ENCODE data around the gene RGS3. TPM values are rescaled to one million over a fixed set of nuclear protein-coding genes. Genes with fewer than 3 reads are reported as not detected.
A peak's percentile ranks its signal among the peaks of the same experiment; 100 is the strongest.

The RGS3 gene
- total and polyA plus RNA-seq, 11 donors: 93.4 to 214 (median 134) TPM

DNA sequence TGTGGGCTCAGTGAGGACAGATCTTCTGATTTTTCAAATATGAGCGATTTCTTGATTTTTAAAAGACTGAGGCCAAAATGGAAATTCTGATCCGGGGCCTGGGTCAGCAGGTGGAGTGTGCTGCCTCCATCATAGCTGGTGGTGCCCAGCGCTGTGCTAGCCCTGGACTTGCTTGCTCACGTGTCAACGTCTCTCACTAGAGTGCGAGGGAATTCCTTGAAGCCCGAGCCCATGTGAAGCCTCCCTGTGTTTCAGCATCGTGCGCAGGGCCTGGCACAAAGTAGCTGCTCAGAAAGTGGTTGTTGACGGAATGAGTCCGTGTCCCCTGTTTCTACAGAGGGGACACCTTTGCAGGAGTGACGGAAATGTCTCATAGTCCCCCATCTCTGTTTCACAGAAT is 50.5 kb downstream of the RGS3 start:
- intact Hi-C loops (cut with DNase I): loop anchor here in 1 of 10 donors (5.0 kb wide), 1 partner anchor 58 kb away; no protein-coding TSS in a partner anchor
- peaks cover 0 to 56% (median 21%) of the 10 kb centered on the region in 12 donors for H3K4me1 ChIP-seq
- no peak overlapping the region for H3K27ac ChIP-seq
- WGBS, 4 donors: 94 to 97% (median 96%) methylated on average over 12 of the region's 12 CpGs
- no peaks in the 10 kb centered on the region for H3K27me3 ChIP-seq
- no peaks in the 10 kb centered on the region for H3K9me3 ChIP-seq
- ATAC-seq (no peak), DNase-seq (no peak)
- no peak for TF ChIP-seq CTCF (IDR thresholded peaks at IDR 0.05)
- TF ChIP-seq POLR2A (IDR thresholded peaks at IDR 0.05): no peak
- H3K4me3 ChIP-seq: no peak overlapping the region
- peaks cover 0 to 93% (median 62%) of the 10 kb centered on the region in 9 donors for H3K36me3 ChIP-seq

GRCh38 chr9:113514748-113515147 is 51.2 kb downstream of the RGS3 start:
- H3K4me3 ChIP-seq: no peak overlapping the region
- peaks cover 0 to 93% (median 63%) of the 10 kb centered on the region in 9 donors for H3K36me3 ChIP-seq
- WGBS, 4 donors: 74 to 84% (median 79%) methylated on average over 6 of the region's 6 CpGs
- no peak overlapping the region for H3K27ac ChIP-seq
- H3K27me3 ChIP-seq: no peaks in the 10 kb centered on the region
- peak in 1 of 5 donors; percentile 9 for DNase-seq
- TF ChIP-seq CTCF (IDR thresholded peaks at IDR 0.05): no peak
- TF ChIP-seq POLR2A (IDR thresholded peaks at IDR 0.05): no peak
- no peak for ATAC-seq
- intact Hi-C loops (cut with DNase I): loop anchor here in 1 of 10 donors (5.0 kb wide), 1 partner anchor 58 kb away; no protein-coding TSS in a partner anchor
- H3K9me3 ChIP-seq: no peaks in the 10 kb centered on the region
- H3K4me1 ChIP-seq: peaks cover 0 to 60% (median 18%) of the 10 kb centered on the region in 12 donors

DNA sequence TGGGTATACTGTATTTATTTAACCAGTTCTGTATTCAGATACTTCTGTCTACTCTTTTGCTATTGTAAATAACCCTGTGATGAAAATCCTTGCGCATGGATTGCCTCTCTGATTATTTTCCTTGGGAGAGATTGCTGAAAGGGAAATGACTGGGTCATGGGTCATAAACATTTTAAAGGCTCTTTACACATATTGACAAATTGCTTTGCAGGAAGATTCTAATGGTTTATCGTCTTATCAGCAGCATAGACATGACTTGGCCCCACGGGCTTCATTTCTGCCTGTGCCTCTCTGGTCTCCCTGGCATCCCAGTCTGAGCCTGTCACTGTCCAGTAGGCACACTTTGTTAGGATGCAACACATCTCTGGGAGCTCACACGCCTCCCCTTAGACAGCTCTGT is 52.3 kb downstream of the RGS3 start:
- TF ChIP-seq CTCF (IDR thresholded peaks at IDR 0.05) (no peak), POLR2A (IDR thresholded peaks at IDR 0.05) (no peak)
- Histone ChIP-seq H3K9me3 (no peaks in the 10 kb centered on the region), H3K36me3 (peaks cover 0 to 95% (median 63%) of the 10 kb centered on the region in 9 donors), H3K4me1 (peaks cover 0 to 67% (median 15%) of the 10 kb centered on the region in 12 donors), H3K4me3 (no peak overlapping the region), H3K27ac (no peak overlapping the region), H3K27me3 (no peaks in the 10 kb centered on the region)
- WGBS, 4 donors: 80 to 83% (median 82%) methylated on average over 4 of the region's 4 CpGs
- ATAC-seq (no peak), DNase-seq (no peak)
- intact Hi-C loops (cut with DNase I): no loop called here

- DNase-seq: peak in 1 of 5 donors; percentile 18
- ATAC-seq: peak in 2 of 4 donors; percentile 21 to 27
- intact Hi-C loops (cut with DNase I): no loop called here
- 67 to 84% (median 79%) methylated on average over 8 of the region's 8 CpGs for WGBS, 4 donors
- H3K36me3 ChIP-seq: peaks cover 0 to 92% (median 63%) of the 10 kb centered on the region in 9 donors
- TF ChIP-seq POLR2A (IDR thresholded peaks at IDR 0.05) (no peak), CTCF (IDR thresholded peaks at IDR 0.05) (no peak)
- H3K27me3 ChIP-seq: no peaks in the 10 kb centered on the region
- peaks cover under 1 to 67% (median 19%) of the 10 kb centered on the region in 12 donors for H3K4me1 ChIP-seq
- H3K9me3 ChIP-seq: no peaks in the 10 kb centered on the region
- H3K27ac ChIP-seq: peak overlapping the region in 5 of 12 donors; percentile 3 to 74 (median 24)
- peak overlapping the region in 1 of 12 donors; percentile 49 for H3K4me3 ChIP-seq
These were observed 53.5 kb downstream of the RGS3 start for GRCh38 chr9:113516840-113517577.
